CD8-positive, alpha-beta memory T cell (primary cell): ENCODE measurements around the gene OR10V1. TPM values are rescaled to one million over a fixed set of nuclear protein-coding genes. Genes with fewer than 3 reads are reported as not detected.

Experiments
- CTCF ChIA-PET: fragments of 350-600 bp; sonication (Branson Sonifier 250); formaldehyde crosslinking; loops from one replicate; lab custom pipeline; 2021; ENCODE audit warnings: antibody characterized with exemption; lab: Charles Lee
- POLR2A ChIA-PET: fragments of 350-600 bp; sonication (Branson Sonifier 250); formaldehyde crosslinking; loops from one replicate; lab custom pipeline; 2021; ENCODE audit warnings: antibody characterized with exemption; lab: Charles Lee
- DNase-seq, 5 donors: peaks; one replicate each; pipeline versions ENCODE4 v3.0.0 to v3.0.0-alpha.2; 2020 to 2022; ENCODE audit warnings: mixed read lengths in 1 of 5
- H3K27ac ChIP-seq: one replicate; pipeline ENCODE4 v1.7.0; 2013; ENCODE audit warnings: low read depth, mild to moderate bottlenecking, low read length, moderate library complexity
- H3K27me3 ChIP-seq: 2 replicates; pipeline ENCODE4 v1.7.0; 2013; ENCODE audit warnings: low read length, mild to moderate bottlenecking; ENCODE audit not compliant: insufficient read depth, poor library complexity, severe bottlenecking
- H3K36me3 ChIP-seq: 2 replicates; pipeline ENCODE4 v1.7.0; 2013; ENCODE audit warnings: mild to moderate bottlenecking, low read length, moderate library complexity; ENCODE audit not compliant: insufficient read depth
- H3K4me1 ChIP-seq: 2 replicates; pipeline ENCODE4 v1.7.0; 2013; ENCODE audit warnings: mild to moderate bottlenecking, low read length, moderate library complexity; ENCODE audit not compliant: insufficient read depth
- H3K4me3 ChIP-seq: 2 replicates; pipeline ENCODE4 v1.7.0; 2013; ENCODE audit warnings: mild to moderate bottlenecking, low read length
- H3K9me3 ChIP-seq: 2 replicates; pipeline ENCODE4 v1.7.0; 2013; ENCODE audit warnings: mild to moderate bottlenecking, low read length
- H3K27ac Mint-ChIP-seq, 8 donors: one replicate each; pipeline ENCODE4 v1.8.0; 2020 to 2021; ENCODE audit warnings: mixed read lengths in 8 of 8, mild to moderate bottlenecking in 6 of 8, inconsistent platforms in 3 of 8, moderate library complexity in 3 of 8
- H3K27me3 Mint-ChIP-seq, 2 donors: one replicate each; pipeline ENCODE4 v1.8.0; 2020 to 2021; ENCODE audit warnings: mixed read lengths in 2 of 2, mild to moderate bottlenecking in 1 of 2, moderate library complexity in 1 of 2
- H3K36me3 Mint-ChIP-seq, 3 donors: one replicate each; pipeline ENCODE4 v1.8.0; 2020 to 2021; ENCODE audit warnings: mixed read lengths in 3 of 3, inconsistent platforms in 1 of 3, mild to moderate bottlenecking in 1 of 3
- H3K4me1 Mint-ChIP-seq, 3 donors: one replicate each; pipeline ENCODE4 v1.8.0; 2020 to 2021; ENCODE audit warnings: mixed read lengths in 3 of 3, inconsistent platforms in 1 of 3, mild to moderate bottlenecking in 1 of 3
- H3K4me3 Mint-ChIP-seq, 7 donors: one replicate each; pipeline ENCODE4 v1.8.0; 2020 to 2021; ENCODE audit warnings: mixed read lengths in 7 of 7, mild to moderate bottlenecking in 6 of 7, moderate library complexity in 4 of 7, inconsistent platforms in 2 of 7
- H3K9me3 Mint-ChIP-seq, 5 donors: one replicate each; pipeline ENCODE4 v1.8.0; 2020 to 2022; ENCODE audit warnings: mixed read lengths in 5 of 5, mild to moderate bottlenecking in 3 of 5, moderate library complexity in 2 of 5, inconsistent platforms in 1 of 5
- polyA plus RNA-seq: library from polyadenylated mRNA; unstranded; fragments of 300-500 nt; fragmentation: Illumina TruSeq; gene quantifications from one replicate; pipeline ENCODE4 v1.2.3, GENCODE V29; 2021
- total RNA-seq, 2 experiments: library from RNA; stranded (reverse); gene quantifications; one replicate each; pipeline ENCODE4 v1.2.3, GENCODE V29; 2021

OR10V1 gene
- total and polyA plus RNA-seq, 3 experiments from 2014 or later: not detected

DNA sequence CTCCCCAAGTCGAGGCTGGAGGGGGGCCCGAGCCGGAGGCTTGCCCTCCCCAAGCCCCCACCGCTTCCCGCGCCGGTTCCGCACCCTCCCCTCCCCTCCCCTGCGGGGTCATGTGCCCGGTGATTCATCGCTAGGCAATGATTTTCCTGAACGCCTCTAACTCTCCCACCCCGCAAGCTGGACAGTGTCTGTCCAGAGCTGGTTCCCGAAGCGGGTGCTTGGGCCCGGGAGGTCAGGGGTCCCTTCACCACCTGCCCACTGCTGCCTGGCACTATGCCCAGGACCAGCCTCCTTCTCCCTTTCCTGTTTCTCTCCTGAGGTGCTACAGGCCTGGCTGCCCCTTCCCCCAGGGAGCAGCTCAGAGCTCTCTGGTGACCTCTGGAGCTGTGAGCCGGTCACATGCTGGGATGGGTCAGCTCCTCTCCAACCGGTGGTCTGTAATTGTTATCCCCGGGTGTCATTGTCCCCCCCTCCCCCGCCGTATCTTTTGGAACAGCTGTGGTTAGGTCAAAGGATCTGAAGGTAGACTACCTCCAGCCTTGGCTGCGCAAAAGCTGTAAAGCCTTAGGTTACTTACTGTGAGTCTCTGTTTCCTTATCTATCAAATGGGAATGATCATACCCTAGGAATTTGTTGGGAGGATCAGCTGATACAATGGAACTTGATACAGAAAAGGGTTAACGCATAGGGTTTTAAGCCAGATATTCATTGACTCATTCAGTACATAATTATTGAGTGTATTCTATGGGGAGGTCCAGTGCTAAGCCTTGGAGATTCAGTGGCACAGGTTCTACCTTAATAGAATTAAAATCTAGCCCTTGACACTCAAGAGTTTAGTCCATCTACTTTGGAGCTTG is 42.3 kb upstream of the OR10V1 start:
- Mint-ChIP-seq H3K27me3 (peaks cover 0 to 1% of the 10 kb centered on the region in 2 donors), H3K9me3 (no peaks in the 10 kb centered on the region), H3K27ac (peak overlapping the region in 6 of 8 donors; percentile 65 to 93 (median 78)), H3K4me3 (peak overlapping the region; percentile 84 to 94 (median 88)), H3K36me3 (peaks cover 0 to 8% (median 0%) of the 10 kb centered on the region in 3 donors), H3K4me1 (peaks cover 21 to 35% (median 31%) of the 10 kb centered on the region in 3 donors)
- DNase-seq: peak in 3 of 5 donors; percentile 45 to 71 (median 49)
- H3K9me3 ChIP-seq: no peaks in the 10 kb centered on the region
- no peaks in the 10 kb centered on the region for H3K36me3 ChIP-seq
- CTCF ChIA-PET: interaction anchor here (0.8 to 5.2 kb wide), 4 partner anchors 10 to 86 kb away, joined by 3 to 113 read pairs (median 44); partner anchors contain the start of gene MRPL16
- peak overlapping the region; percentile 65 for H3K4me3 ChIP-seq
- no peaks in the 10 kb centered on the region for H3K27me3 ChIP-seq
- POLR2A ChIA-PET: interaction anchor here (0.6 to 2.1 kb wide), 4 partner anchors 54 to 190 kb away, joined by 3 to 14 read pairs (median 5); partner anchors contain the start of genes MRPL16, OSBP and PATL1
- H3K27ac ChIP-seq: peak overlapping the region; percentile 34
- peaks cover 18% of the 10 kb centered on the region for H3K4me1 ChIP-seq

GRCh38 chr11:59754859-59755700 is 41.4 kb upstream of the OR10V1 start, which contains the start of gene STX3:
Gene STX3 (plus strand): TSS chr11:59755376. CDS start chr11:59755606, 230 bp downstream.
- H3K9me3 Mint-ChIP-seq: no peaks in the 10 kb centered on the region
- H3K36me3 ChIP-seq: no peaks in the 10 kb centered on the region
- H3K27me3 Mint-ChIP-seq: peaks cover 3 to 6% of the 10 kb centered on the region in 2 donors
- DNase-seq: peak; percentile 61 to 78 (median 70)
- POLR2A ChIA-PET: interaction anchor here (1.0 to 2.1 kb wide), 3 partner anchors 55 to 189 kb away, joined by 3 to 14 read pairs (median 6); partner anchors contain the start of genes MRPL16 and PATL1
- peak within 1 kb of the TSS; percentile 53 for H3K27ac ChIP-seq
- H3K9me3 ChIP-seq: no peaks in the 10 kb centered on the region
- H3K36me3 Mint-ChIP-seq: peaks cover 0 to 8% (median 0%) of the 10 kb centered on the region in 3 donors
- H3K4me1 Mint-ChIP-seq: peaks cover 21 to 35% (median 31%) of the 10 kb centered on the region in 3 donors
- CTCF ChIA-PET: interaction anchor here (0.7 to 5.2 kb wide), 14 partner anchors 7 to 496 kb away, joined by 3 to 113 read pairs (median 3); partner anchors contain the start of gene MRPL16
- H3K4me1 ChIP-seq: peaks cover 18% of the 10 kb centered on the region
- peak within 1 kb of the TSS; percentile 76 for H3K4me3 ChIP-seq
- H3K27me3 ChIP-seq: no peaks in the 10 kb centered on the region
- peak within 1 kb of the TSS; percentile 89 to 95 (median 92) for H3K4me3 Mint-ChIP-seq
- H3K27ac Mint-ChIP-seq: peak within 1 kb of the TSS; percentile 37 to 93 (median 81)

DNA sequence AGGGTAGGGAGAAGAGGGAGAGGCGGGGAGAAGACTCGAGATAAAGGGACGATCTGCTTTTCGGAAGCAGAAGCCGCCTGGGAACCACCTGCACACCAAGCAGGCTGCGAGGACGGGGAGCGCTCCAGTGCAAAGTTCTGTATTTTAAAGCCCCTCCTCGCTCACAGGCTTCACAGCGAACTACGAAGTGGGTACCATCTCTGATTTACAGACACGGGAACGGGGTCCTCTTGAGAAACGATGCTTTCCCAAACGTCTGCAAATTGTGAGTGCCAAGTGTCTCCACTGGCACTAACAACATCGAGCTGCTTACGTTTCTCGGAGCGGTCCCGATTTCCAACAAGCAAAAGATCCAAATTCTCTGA is 40.8 kb upstream of the OR10V1 start:
- no peak for DNase-seq
- Mint-ChIP-seq H3K9me3 (no peaks in the 10 kb centered on the region), H3K36me3 (peaks cover 0 to 8% (median 0%) of the 10 kb centered on the region in 3 donors), H3K4me1 (peaks cover 21 to 35% (median 31%) of the 10 kb centered on the region in 3 donors), H3K4me3 (peak overlapping the region; percentile 89 to 95 (median 92)), H3K27ac (peak overlapping the region in 6 of 8 donors; percentile 15 to 85 (median 84)), H3K27me3 (peaks cover 6 to 8% of the 10 kb centered on the region in 2 donors)
- Histone ChIP-seq H3K36me3 (no peaks in the 10 kb centered on the region), H3K4me3 (peak overlapping the region; percentile 76), H3K4me1 (peaks cover 18% of the 10 kb centered on the region), H3K27ac (peak overlapping the region; percentile 53), H3K9me3 (no peaks in the 10 kb centered on the region), H3K27me3 (no peaks in the 10 kb centered on the region)
- ChIA-PET CTCF (interaction anchor here (0.7 to 5.2 kb wide), 13 partner anchors 8 to 497 kb away, joined by 3 to 113 read pairs (median 3); partner anchors contain the start of gene MRPL16), POLR2A (no interaction called here)

DNA sequence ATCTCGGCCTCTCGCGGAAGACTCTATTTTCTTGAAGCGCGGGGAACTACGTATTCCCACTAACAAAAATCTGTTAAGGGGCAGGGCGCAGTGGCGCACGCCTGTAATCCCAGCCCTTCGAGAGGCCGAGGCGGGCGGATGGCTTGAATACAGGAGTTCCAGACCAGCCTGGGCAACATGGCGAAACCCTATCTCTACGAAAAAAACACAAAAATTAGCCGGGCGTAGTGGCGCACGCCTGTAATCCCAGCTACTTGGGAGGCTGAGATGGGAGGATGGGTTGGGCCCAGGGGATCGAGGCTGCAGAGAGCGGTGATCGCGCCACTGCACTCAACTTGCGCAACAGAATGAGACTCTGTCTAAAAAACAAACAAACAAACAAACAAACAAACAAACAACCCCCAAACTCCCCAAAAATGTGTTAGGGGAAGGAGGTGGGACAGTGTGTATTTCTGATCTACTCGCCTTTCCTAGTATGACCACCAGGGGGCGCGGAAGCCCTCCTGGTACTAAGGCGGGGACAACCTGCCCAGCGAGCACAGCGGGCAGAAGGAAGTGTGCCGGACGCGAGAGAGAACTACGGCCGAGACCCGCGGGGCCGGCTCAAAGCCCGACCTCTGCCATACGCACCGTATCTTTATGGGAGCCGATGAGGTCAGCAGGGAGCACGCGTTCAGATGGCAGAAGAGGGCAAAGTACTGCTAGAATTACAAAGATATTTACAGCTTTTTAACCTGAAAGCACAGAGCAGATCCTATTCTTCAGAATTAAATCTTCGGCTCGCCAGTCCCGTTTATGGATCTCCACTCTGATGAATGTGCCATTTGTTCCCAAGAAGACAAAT is 40.2 kb upstream of the OR10V1 start:
- H3K9me3 Mint-ChIP-seq: no peaks in the 10 kb centered on the region
- Histone ChIP-seq H3K4me3 (peak overlapping the region; percentile 76), H3K27ac (peak overlapping the region; percentile 7), H3K4me1 (peaks cover 18% of the 10 kb centered on the region), H3K36me3 (no peaks in the 10 kb centered on the region), H3K9me3 (no peaks in the 10 kb centered on the region), H3K27me3 (no peaks in the 10 kb centered on the region)
- ChIA-PET POLR2A (no interaction called here), CTCF (interaction anchor here (0.7 to 5.2 kb wide), 14 partner anchors 9 to 498 kb away, joined by 3 to 113 read pairs (median 4); partner anchors contain the start of gene MRPL16)
- H3K27ac Mint-ChIP-seq: peak overlapping the region in 7 of 8 donors; percentile 37 to 84 (median 72)
- H3K27me3 Mint-ChIP-seq: peaks cover 12 to 14% of the 10 kb centered on the region in 2 donors
- peaks cover 0 to 8% (median 0%) of the 10 kb centered on the region in 3 donors for H3K36me3 Mint-ChIP-seq
- H3K4me1 Mint-ChIP-seq: peaks cover 21 to 35% (median 31%) of the 10 kb centered on the region in 3 donors
- DNase-seq: peak; percentile 74 to 87 (median 76)
- H3K4me3 Mint-ChIP-seq: peak overlapping the region; percentile 89 to 95 (median 92)

GRCh38 chr11:59746111-59746510 is 32.5 kb upstream of the OR10V1 start:
- Mint-ChIP-seq H3K27me3 (peaks cover 24 to 53% of the 10 kb centered on the region in 2 donors), H3K9me3 (no peaks in the 10 kb centered on the region), H3K4me1 (no peaks in the 10 kb centered on the region), H3K36me3 (no peaks in the 10 kb centered on the region), H3K4me3 (no peak overlapping the region), H3K27ac (no peak overlapping the region)
- DNase-seq: no peak
- Histone ChIP-seq H3K9me3 (no peaks in the 10 kb centered on the region), H3K36me3 (no peaks in the 10 kb centered on the region), H3K27ac (no peak overlapping the region), H3K27me3 (no peaks in the 10 kb centered on the region), H3K4me1 (no peaks in the 10 kb centered on the region), H3K4me3 (no peak overlapping the region)
- POLR2A ChIA-PET: no interaction called here
- CTCF ChIA-PET: interaction anchor here (1.6 kb wide), 1 partner anchor 62 kb away, joined by 3 read pairs; no protein-coding TSS in a partner anchor

GRCh38 chr11:59730896-59731565 is 17.4 kb upstream of the OR10V1 start:
- H3K27ac ChIP-seq: no peak overlapping the region
- no peak overlapping the region for H3K4me3 Mint-ChIP-seq
- H3K4me1 ChIP-seq: no peaks in the 10 kb centered on the region
- no peaks in the 10 kb centered on the region for H3K9me3 ChIP-seq
- H3K9me3 Mint-ChIP-seq: no peaks in the 10 kb centered on the region
- H3K36me3 ChIP-seq: no peaks in the 10 kb centered on the region
- H3K36me3 Mint-ChIP-seq: peaks cover 0 to 4% (median 0%) of the 10 kb centered on the region in 3 donors
- H3K4me1 Mint-ChIP-seq: peaks cover 7 to 12% (median 8%) of the 10 kb centered on the region in 3 donors
- H3K4me3 ChIP-seq: no peak overlapping the region
- no peak overlapping the region for H3K27ac Mint-ChIP-seq
- H3K27me3 ChIP-seq: no peaks in the 10 kb centered on the region
- POLR2A ChIA-PET: no interaction called here
- CTCF ChIA-PET: no interaction called here
- DNase-seq: no peak
- H3K27me3 Mint-ChIP-seq: peaks cover 3 to 4% of the 10 kb centered on the region in 2 donors
